ENCODE measurements around the gene SH3BP5L. TPM values are rescaled to one million over a fixed set of nuclear protein-coding genes. Genes with fewer than 3 reads are reported as not detected.
"Not testable (repeated sequence)": the region's sequence is repeated elsewhere in the genome, so short reads cannot be mapped to it uniquely, and the experiment has no call there.

Gene SH3BP5L
- total and polyA plus RNA-seq, 8 donors, result 6.1 to 15.8 (median 8.7) TPM

- no peak for FAIRE-seq
- WGBS, 2 donors, result 57 to 73% methylated on average over 9 of the region's 9 CpGs
- intact Hi-C loops (cut with DNase I), result loop anchor here in 1 of 3 donors (5.0 kb wide), 2 partner anchors 107 to 187 kb away; partner anchors contain the start of gene OR14I1
These were observed 16.8 kb downstream of the SH3BP5L start for GRCh38 chr1:248808876-248809275.

GRCh38 chr1:248807067-248807737, 18.5 kb downstream of the SH3BP5L start:
- Histone ChIP-seq H3K4me3 (no peak overlapping the region), H3K27ac (no peak overlapping the region), H3K27me3 (no peaks in the 10 kb centered on the region), H3K36me3 (no peaks in the 10 kb centered on the region), H3K4me1 (no peaks in the 10 kb centered on the region), H3K9me3 (no peaks in the 10 kb centered on the region)
- TF ChIP-seq CTCF (IDR thresholded peaks at IDR 0.05), result peak; percentile 26 to 75 (median 69)
- ATAC-seq (peak; percentile 74 to 89 (median 88)), DNase-seq (peak in 5 of 6 donors; percentile 40 to 78 (median 59)), FAIRE-seq (no peak)
- intact Hi-C loops (cut with DNase I), result loop anchor here in 1 of 3 donors (5.0 kb wide), 2 partner anchors 105 to 185 kb away; partner anchors contain the start of gene OR14I1
- 36 to 37% methylated on average over 15 of the region's 15 CpGs for WGBS, 2 donors

More at GRCh38 chr1:248808876-248809275, 16.8 kb downstream of the SH3BP5L start:
- H3K27me3 ChIP-seq, result no peaks in the 10 kb centered on the region
- no peak for TF ChIP-seq CTCF (IDR thresholded peaks at IDR 0.05)
- no peaks in the 10 kb centered on the region for H3K9me3 ChIP-seq
- no peak overlapping the region for H3K27ac ChIP-seq
- no peaks in the 10 kb centered on the region for H3K4me1 ChIP-seq
- no peak overlapping the region for H3K4me3 ChIP-seq
- ATAC-seq (no peak), DNase-seq (no peak)
- peaks cover 0 to 14% (median 9%) of the 10 kb centered on the region in 3 donors for H3K36me3 ChIP-seq

- no peak for TF ChIP-seq CTCF (IDR thresholded peaks at IDR 0.05)
- Histone ChIP-seq H3K36me3 (no peaks in the 10 kb centered on the region), H3K4me1 (no peaks in the 10 kb centered on the region), H3K27me3 (no peaks in the 10 kb centered on the region), H3K27ac (no peak overlapping the region), H3K4me3 (no peak overlapping the region), H3K9me3 (no peaks in the 10 kb centered on the region)
- 87% methylated on average over 1 of the region's 1 CpG for WGBS, 2 donors
- FAIRE-seq (no peak), DNase-seq (no peak), ATAC-seq (peak in 2 of 4 donors; percentile 18 to 48)
- intact Hi-C loops (cut with DNase I), result loop anchor here in 1 of 3 donors (5.0 kb wide), 2 partner anchors 104 to 184 kb away; partner anchors contain the start of gene OR14I1
These were observed 19.8 kb downstream of the SH3BP5L start for GRCh38 chr1:248805876-248806275.

- Histone ChIP-seq H3K4me1 (no peaks in the 10 kb centered on the region), H3K27me3 (no peaks in the 10 kb centered on the region), H3K4me3 (no peak overlapping the region), H3K9me3 (no peaks in the 10 kb centered on the region), H3K36me3 (no peaks in the 10 kb centered on the region), H3K27ac (no peak overlapping the region)
- peak in 3 of 4 donors; percentile 16 to 69 (median 45) for ATAC-seq
- no peak for TF ChIP-seq CTCF (IDR thresholded peaks at IDR 0.05)
- intact Hi-C loops (cut with DNase I), result loop anchor here in 1 of 3 donors (5.0 kb wide), 2 partner anchors 103 to 183 kb away; partner anchors contain the start of gene OR14I1
- no peak for DNase-seq
- no peak for FAIRE-seq
- WGBS, 2 donors, result 58 to 60% methylated on average over 10 of the region's 10 CpGs
These were observed 20.7 kb downstream of the SH3BP5L start for GRCh38 chr1:248804771-248805681.

- ATAC-seq; DNase-seq; H3K36me3 ChIP-seq; H3K9me3 ChIP-seq; H3K27ac ChIP-seq; H3K4me1 ChIP-seq; intact Hi-C loops (cut with DNase I); H3K4me3 ChIP-seq; H3K27me3 ChIP-seq; FAIRE-seq: not testable (repeated sequence)
- WGBS, 2 donors, result 77 to 85% methylated on average over 15 of the region's 15 CpGs
These were observed 22.2 kb downstream of the SH3BP5L start for GRCh38 chr1:248803501-248803900.
